HEK293T (cell line): ENCODE results near the gene CCR1.

Source experiments
- CTCF ChIA-PET: fragments of 350-600 bp; formaldehyde crosslinking; extraction: SDS; loops from one replicate; lab custom pipeline; 2021; ENCODE audit warnings: antibody characterized with exemption, inconsistent platforms; lab: Yijun Ruan, JAX
- POLR2A ChIA-PET: fragments of 350-600 bp; formaldehyde crosslinking; extraction: SDS; loops from one replicate; lab custom pipeline; 2020; ENCODE audit warnings: antibody characterized with exemption, inconsistent platforms; lab: Yijun Ruan, JAX
- DNase-seq: peaks from one replicate; pipeline ENCODE4 v3.0.0; 2012; ENCODE audit warnings: mixed read lengths; ENCODE audit errors: extremely low spot score
- ARNT ChIP-seq: fragments of 450-650 bp; IDR thresholded peaks from 2 replicates; pipeline ENCODE4 v1.6.1; 2017; ENCODE audit warnings: mild to moderate bottlenecking
- BHLHE40 ChIP-seq: fragments of 450-650 bp; IDR thresholded peaks from 2 replicates; pipeline ENCODE4 v1.6.1; 2016; ENCODE audit warnings: mild to moderate bottlenecking, moderate library complexity, borderline replicate concordance
- CTBP1 ChIP-seq: fragments of 450-650 bp; IDR thresholded peaks from 2 replicates; pipeline ENCODE4 v1.6.1; 2016; ENCODE audit warnings: borderline replicate concordance
- ELF4 ChIP-seq: fragments of 450-650 bp; IDR thresholded peaks from 2 replicates; pipeline ENCODE4 v1.6.1; 2017; ENCODE audit warnings: antibody characterized with exemption
- FOXA1 ChIP-seq: fragments of 450-650 bp; IDR thresholded peaks from 2 replicates; pipeline ENCODE4 v1.6.1; 2016; ENCODE audit warnings: mild to moderate bottlenecking
- FOXK2 ChIP-seq: fragments of 450-650 bp; IDR thresholded peaks from 2 replicates; pipeline ENCODE4 v1.6.1; 2016; ENCODE audit warnings: mild to moderate bottlenecking
- FOXM1 ChIP-seq: fragments of 450-650 bp; IDR thresholded peaks from 2 replicates; pipeline ENCODE4 v1.6.1; 2017; ENCODE audit warnings: mild to moderate bottlenecking, borderline replicate concordance
- HDGF ChIP-seq: fragments of 450-650 bp; IDR thresholded peaks from 2 replicates; pipeline ENCODE4 v1.6.1; 2017; ENCODE audit warnings: antibody characterized with exemption, borderline replicate concordance
- L3MBTL2 ChIP-seq: fragments of 450-650 bp; conservative IDR thresholded peaks from 2 replicates; pipeline ENCODE4 v1.6.1; 2016; ENCODE audit warnings: mild to moderate bottlenecking
- LEF1 ChIP-seq: fragments of 450-650 bp; IDR thresholded peaks from 2 replicates; pipeline ENCODE4 v1.6.1; 2017; ENCODE audit warnings: mild to moderate bottlenecking, borderline replicate concordance
- NFRKB ChIP-seq: fragments of 450-650 bp; IDR thresholded peaks from 2 replicates; pipeline ENCODE4 v1.6.1; 2016; ENCODE audit warnings: mild to moderate bottlenecking, moderate library complexity
- SP1 ChIP-seq: fragments of 450-650 bp; IDR thresholded peaks from 2 replicates; pipeline ENCODE4 v1.6.1; 2017
- SUZ12 ChIP-seq: fragments of 450-650 bp; IDR thresholded peaks from 2 replicates; pipeline ENCODE4 v1.6.1; 2016; ENCODE audit warnings: mild to moderate bottlenecking
- TARDBP ChIP-seq: fragments of 450-650 bp; IDR thresholded peaks from 2 replicates; pipeline ENCODE4 v1.6.1; 2016
- ZNF384 ChIP-seq: fragments of 450-650 bp; IDR thresholded peaks from 2 replicates; pipeline ENCODE4 v1.6.1; 2016
- TF ChIP-seq, protein P1 (sequence below): fragments of 450-650 bp; IDR thresholded peaks from 2 replicates; pipeline ENCODE4 v1.6.1; 2016

The CCR1 gene

GRCh38 chr3:46231323-46231722 lies 23.2 kb upstream of the CCR1 start:
- no peak for DNase-seq
- POLR2A ChIA-PET, result no interaction called here
- TF ChIP-seq HDGF (no peak), NFRKB (no peak), SP1 (no peak), CTBP1 (no peak), ZNF384 (no peak), BHLHE40 (no peak), TARDBP (no peak), ELF4 (no peak), FOXA1 (no peak), L3MBTL2 (no peak), ARNT (no peak), FOXK2 (no peak), LEF1 (no peak), FOXM1 (no peak)
- TF ChIP-seq, protein P1, sequence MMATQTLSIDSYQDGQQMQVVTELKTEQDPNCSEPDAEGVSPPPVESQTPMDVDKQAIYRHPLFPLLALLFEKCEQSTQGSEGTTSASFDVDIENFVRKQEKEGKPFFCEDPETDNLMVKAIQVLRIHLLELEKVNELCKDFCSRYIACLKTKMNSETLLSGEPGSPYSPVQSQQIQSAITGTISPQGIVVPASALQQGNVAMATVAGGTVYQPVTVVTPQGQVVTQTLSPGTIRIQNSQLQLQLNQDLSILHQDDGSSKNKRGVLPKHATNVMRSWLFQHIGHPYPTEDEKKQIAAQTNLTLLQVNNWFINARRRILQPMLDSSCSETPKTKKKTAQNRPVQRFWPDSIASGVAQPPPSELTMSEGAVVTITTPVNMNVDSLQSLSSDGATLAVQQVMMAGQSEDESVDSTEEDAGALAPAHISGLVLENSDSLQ, result no peak
- CTCF ChIA-PET, result no interaction called here

DNA sequence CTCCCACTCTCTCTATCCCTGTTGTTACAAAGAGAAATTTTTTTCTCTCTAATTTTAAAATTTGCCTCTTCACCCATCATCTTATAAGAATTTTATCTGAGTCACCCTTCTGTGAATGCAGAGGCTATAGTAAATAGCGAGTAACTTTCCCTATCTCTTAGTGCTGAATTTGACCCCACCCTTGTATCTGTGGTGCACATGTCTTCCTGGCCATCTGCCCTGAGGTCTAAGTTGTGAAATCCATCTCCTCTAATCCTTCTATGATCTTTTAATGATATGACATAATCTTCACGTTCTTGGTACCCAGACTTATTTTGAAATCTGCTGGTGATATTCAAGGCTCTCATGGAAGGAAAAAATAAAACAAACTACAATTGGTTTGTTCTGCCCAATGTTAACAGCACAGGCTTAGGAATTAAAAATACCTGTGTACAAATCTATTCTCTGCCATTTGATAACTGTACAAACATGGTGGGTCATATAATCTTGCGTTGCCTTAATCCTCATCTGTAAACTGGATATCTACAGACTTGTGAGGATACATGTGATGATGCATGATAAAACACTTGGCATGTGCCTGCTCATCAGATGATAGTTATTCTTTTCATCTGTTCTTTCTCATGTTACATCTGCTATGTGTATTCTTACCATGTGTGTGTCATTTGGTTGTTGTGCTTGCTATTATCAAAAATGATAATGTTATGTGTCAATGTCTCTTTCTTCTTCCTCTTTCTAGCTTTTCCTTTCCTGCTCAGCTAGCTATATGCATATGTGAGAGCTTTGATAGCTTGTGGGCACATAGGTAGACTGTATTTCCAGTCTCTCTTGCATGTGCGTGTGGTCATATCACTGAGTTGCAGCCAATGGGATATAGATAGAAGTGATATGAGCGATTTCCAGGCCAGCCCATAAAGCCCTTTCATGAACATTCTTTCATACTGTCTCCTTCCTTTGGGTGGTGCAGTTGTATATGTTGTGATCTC lies 20.4 kb upstream of the CCR1 start:
- CTCF ChIA-PET, result no interaction called here
- TF ChIP-seq L3MBTL2, result no peak
- TF ChIP-seq HDGF, result no peak
- no peak for TF ChIP-seq FOXM1
- DNase-seq, result no peak
- POLR2A ChIA-PET, result no interaction called here

- TF ChIP-seq SP1 (no peak), ELF4 (no peak), CTBP1 (no peak), ARNT (no peak), HDGF (no peak), SUZ12 (no peak), FOXK2 (no peak), NFRKB (no peak), TARDBP (no peak), L3MBTL2 (no peak), ZNF384 (no peak), FOXM1 (no peak), FOXA1 (no peak), BHLHE40 (no peak), LEF1 (no peak)
- TF ChIP-seq, protein P1, result no peak
- ChIA-PET CTCF (no interaction called here), POLR2A (no interaction called here)
- no peak for DNase-seq
Observed at GRCh38 chr3:46222435-46223161, 14.5 kb upstream of the CCR1 start.

DNA sequence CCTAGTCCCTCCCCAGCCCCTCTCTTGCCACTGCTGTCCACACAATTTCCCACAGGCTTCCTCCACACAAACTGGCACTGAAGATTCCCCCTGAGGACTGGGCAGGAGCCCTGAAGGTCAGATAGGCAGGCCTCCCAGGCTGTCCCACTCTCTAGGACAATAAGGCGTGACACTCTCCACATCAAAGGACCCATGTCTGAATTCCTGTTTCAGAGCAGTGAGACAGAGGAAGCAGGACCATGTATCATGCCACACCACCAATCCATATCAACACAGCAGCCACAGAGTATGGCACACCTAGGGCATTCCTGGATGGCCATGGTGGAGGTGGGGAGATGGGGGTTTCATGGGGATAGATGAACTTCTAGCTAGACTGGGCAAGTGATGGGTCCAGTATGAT lies 13.8 kb upstream of the CCR1 start:
- DNase-seq, result no peak
- ChIA-PET POLR2A (no interaction called here), CTCF (no interaction called here)
- TF ChIP-seq L3MBTL2 (no peak), FOXA1 (no peak), BHLHE40 (no peak), ARNT (no peak), HDGF (no peak), FOXM1 (no peak), SP1 (no peak), LEF1 (no peak), SUZ12 (no peak), ZNF384 (no peak), NFRKB (no peak), TARDBP (no peak), FOXK2 (no peak), ELF4 (no peak), CTBP1 (no peak)
- TF ChIP-seq, protein P1, result no peak

- ChIA-PET POLR2A (no interaction called here), CTCF (no interaction called here)
- DNase-seq, result no peak
- no peak for TF ChIP-seq FOXK2
- TF ChIP-seq, protein P1, result no peak
- no peak for TF ChIP-seq SP1
- no peak for TF ChIP-seq ARNT
- TF ChIP-seq L3MBTL2, result no peak
- no peak for TF ChIP-seq NFRKB
- no peak for TF ChIP-seq FOXA1
- TF ChIP-seq SUZ12, result no peak
- no peak for TF ChIP-seq LEF1
- TF ChIP-seq BHLHE40, result no peak
- no peak for TF ChIP-seq ELF4
- TF ChIP-seq CTBP1, result no peak
- no peak for TF ChIP-seq FOXM1
Observed at GRCh38 chr3:46221391-46221790, 13.3 kb upstream of the CCR1 start.
